Body of pancreas (tissue), 4 donors: ENCODE measurements around the gene CHST10.

Source experiments
- CTCF ChIP-seq, 7 experiments: fragments of 450-650 bp in 4 of 7; fragments of 200-600 bp in 3 of 7; sonication (generic) in 3 of 7; IDR thresholded peaks; one replicate each; pipeline ENCODE4 v1.5.1; 2016 to 2019; ENCODE audit warnings: antibody characterized with exemption in 7 of 7
- POLR2A ChIP-seq, 3 donors: fragments of 450-650 bp; IDR thresholded peaks; one replicate each; pipeline ENCODE4 v1.6.1; 2016; ENCODE audit warnings: antibody characterized with exemption in 3 of 3, mild to moderate bottlenecking in 2 of 3

GRCh38 chr2:100397118-100397860, 20.2 kb downstream of the CHST10 start:
- TF ChIP-seq CTCF (IDR thresholded peaks at IDR 0.05) = no peak
- no peak for TF ChIP-seq POLR2A (IDR thresholded peaks at IDR 0.05)
